CD4-positive, alpha-beta memory T cell (primary cell): Measurements from ENCODE around the gene CLDN4. TPM values are rescaled to one million over a fixed set of nuclear protein-coding genes. Genes with fewer than 3 reads are reported as not detected.
A peak's percentile ranks its signal among the peaks of the same experiment; 100 is the strongest.
"Not testable (repeated sequence)": the region's sequence is repeated elsewhere in the genome, so short reads cannot be mapped to it uniquely, and the experiment has no call there.

Experiments used
- CTCF ChIA-PET: fragments of 350-600 bp; sonication (Branson Sonifier 250); formaldehyde crosslinking; loops from one replicate; lab custom pipeline; 2021; ENCODE audit warnings: inconsistent platforms; ENCODE audit not compliant: partially characterized antibody; lab: Charles Lee
- POLR2A ChIA-PET: fragments of 350-600 bp; sonication (Branson Sonifier 250); formaldehyde crosslinking; loops from one replicate; lab custom pipeline; 2021; ENCODE audit not compliant: partially characterized antibody; lab: Charles Lee
- DNase-seq, 5 donors: peaks; one replicate each; pipeline versions ENCODE4 v3.0.0 to v3.0.0-alpha.2; 2020 to 2022; ENCODE audit warnings: mixed read lengths in 1 of 5
- H3K27ac ChIP-seq: one replicate; pipeline ENCODE4 v1.7.0; 2013; ENCODE audit warnings: low read depth, low read length
- H3K27me3 ChIP-seq: 2 replicates; pipeline ENCODE4 v1.7.0; 2013; ENCODE audit warnings: mild to moderate bottlenecking, low read length, moderate library complexity; ENCODE audit not compliant: insufficient read depth
- H3K36me3 ChIP-seq: 2 replicates; pipeline ENCODE4 v1.7.0; 2013; ENCODE audit warnings: mild to moderate bottlenecking, low read length, moderate library complexity; ENCODE audit not compliant: insufficient read depth
- H3K4me1 ChIP-seq: 2 replicates; pipeline ENCODE4 v1.7.0; 2013; ENCODE audit warnings: mild to moderate bottlenecking, low read length, moderate library complexity; ENCODE audit not compliant: insufficient read depth
- H3K4me3 ChIP-seq, 2 donors: one replicate each; pipeline ENCODE4 v1.7.0; 2013; ENCODE audit warnings: low read length in 2 of 2, mild to moderate bottlenecking in 1 of 2
- H3K9me3 ChIP-seq, 2 donors: one replicate each; pipeline ENCODE4 v1.7.0; 2013; ENCODE audit warnings: low read length in 2 of 2, control low read depth in 1 of 2; ENCODE audit not compliant: control insufficient read depth in 1 of 2
- H3K27ac Mint-ChIP-seq, 7 donors: one replicate each; pipeline ENCODE4 v1.8.0; 2020 to 2021; ENCODE audit warnings: mixed read lengths in 7 of 7, mild to moderate bottlenecking in 6 of 7, inconsistent platforms in 3 of 7, moderate library complexity in 3 of 7
- H3K27me3 Mint-ChIP-seq, 2 donors: one replicate each; pipeline ENCODE4 v1.8.0; 2020 to 2021; ENCODE audit warnings: mixed read lengths in 2 of 2
- H3K36me3 Mint-ChIP-seq, 2 donors: one replicate each; pipeline ENCODE4 v1.8.0; 2020 to 2021; ENCODE audit warnings: mixed read lengths in 2 of 2, inconsistent platforms in 1 of 2, mild to moderate bottlenecking in 1 of 2
- H3K4me1 Mint-ChIP-seq, 4 donors: one replicate each; pipeline ENCODE4 v1.8.0; 2020 to 2021; ENCODE audit warnings: mixed read lengths in 4 of 4, mild to moderate bottlenecking in 1 of 4
- H3K4me3 Mint-ChIP-seq, 8 donors: one replicate each; pipeline ENCODE4 v1.8.0; 2020 to 2021; ENCODE audit warnings: mixed read lengths in 8 of 8, mild to moderate bottlenecking in 7 of 8, moderate library complexity in 6 of 8, inconsistent platforms in 3 of 8
- H3K9me3 Mint-ChIP-seq, 8 donors: one replicate each; pipeline ENCODE4 v1.8.0; 2020 to 2021; ENCODE audit warnings: mixed read lengths in 8 of 8, mild to moderate bottlenecking in 5 of 8, inconsistent platforms in 3 of 8, moderate library complexity in 1 of 8
- intact Hi-C: fragments of 100-400 bp; cut with micrococcal nuclease; formaldehyde crosslinking; loops from one replicate; pipeline ENCODE4 v1.15.1; 2023
- polyA plus RNA-seq, 2 donors: library from polyadenylated mRNA; unstranded; fragments of 300-500 nt; fragmentation: Illumina TruSeq; gene quantifications; one replicate each; pipeline ENCODE4 v1.2.3, GENCODE V29; 2021
- total RNA-seq, 2 experiments: library from RNA; stranded (reverse); gene quantifications; one replicate each; pipeline ENCODE4 v1.2.3, GENCODE V29; 2021

The CLDN4 gene
- not detected for total RNA-seq
- polyA plus RNA-seq = under 1 TPM in 1 of 2 donors, not detected in 1; 0.05 TPM

GRCh38 chr7:73830681-73831583 lies at the start of gene CLDN4:
Gene CLDN4 (plus strand): TSS chr7:73830996. CDS start chr7:73831202, 206 bp downstream.
- no peaks in the 10 kb centered on the region for H3K9me3 Mint-ChIP-seq
- POLR2A ChIA-PET = no interaction called here
- CTCF ChIA-PET = no interaction called here
- H3K4me3 Mint-ChIP-seq = no peak within 1 kb of the TSS
- no peak for DNase-seq
- intact Hi-C loops = no loop called here
- Histone ChIP-seq H3K4me1 (peaks cover 26% of the 10 kb centered on the region), H3K27me3 (no peaks in the 10 kb centered on the region), H3K36me3 (no peaks in the 10 kb centered on the region), H3K4me3 (no peak within 1 kb of the TSS), H3K27ac (no peak within 1 kb of the TSS), H3K9me3 (no peaks in the 10 kb centered on the region)
- H3K27me3 Mint-ChIP-seq = peaks cover 0 to 6% of the 10 kb centered on the region in 2 donors
- H3K27ac Mint-ChIP-seq = peak within 1 kb of the TSS in 2 of 7 donors; percentile 35 to 67
- no peaks in the 10 kb centered on the region for H3K36me3 Mint-ChIP-seq
- H3K4me1 Mint-ChIP-seq = peaks cover 22 to 40% (median 28%) of the 10 kb centered on the region in 4 donors

DNA sequence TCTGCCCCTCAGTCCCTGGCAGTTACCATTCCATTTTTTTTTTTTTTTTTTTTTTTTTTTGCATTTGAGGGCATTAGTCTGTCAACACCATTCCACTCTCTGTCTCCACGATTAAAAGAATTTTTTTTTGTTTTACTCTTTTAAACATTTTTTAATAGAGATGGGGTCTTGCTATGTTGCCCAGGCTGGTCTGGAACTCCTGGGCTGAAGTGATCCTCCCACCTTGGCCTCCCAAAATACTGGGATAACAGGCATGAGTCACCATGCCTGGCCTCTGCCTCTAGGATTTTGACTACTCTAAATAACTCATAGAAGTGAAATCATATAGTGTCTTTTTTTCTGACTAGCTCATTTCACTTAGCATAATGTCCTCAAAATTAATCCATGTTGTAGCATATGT lies 44.2 kb upstream of the CLDN4 start:
- ChIA-PET POLR2A (no interaction called here), CTCF (no interaction called here)
- no peak overlapping the region for H3K27ac ChIP-seq
- H3K9me3 Mint-ChIP-seq = peaks cover 0 to 6% (median 3%) of the 10 kb centered on the region in 8 donors
- intact Hi-C loops = no loop called here
- no peaks in the 10 kb centered on the region for H3K36me3 Mint-ChIP-seq
- no peak overlapping the region for H3K27ac Mint-ChIP-seq
- DNase-seq = no peak
- H3K9me3 ChIP-seq = no peaks in the 10 kb centered on the region
- no peaks in the 10 kb centered on the region for H3K4me1 ChIP-seq
- H3K4me1 Mint-ChIP-seq = no peaks in the 10 kb centered on the region
- peaks cover 2% of the 10 kb centered on the region in 2 donors for H3K27me3 Mint-ChIP-seq
- no peak overlapping the region for H3K4me3 ChIP-seq
- no peak overlapping the region for H3K4me3 Mint-ChIP-seq
- no peaks in the 10 kb centered on the region for H3K36me3 ChIP-seq
- H3K27me3 ChIP-seq = no peaks in the 10 kb centered on the region

DNA sequence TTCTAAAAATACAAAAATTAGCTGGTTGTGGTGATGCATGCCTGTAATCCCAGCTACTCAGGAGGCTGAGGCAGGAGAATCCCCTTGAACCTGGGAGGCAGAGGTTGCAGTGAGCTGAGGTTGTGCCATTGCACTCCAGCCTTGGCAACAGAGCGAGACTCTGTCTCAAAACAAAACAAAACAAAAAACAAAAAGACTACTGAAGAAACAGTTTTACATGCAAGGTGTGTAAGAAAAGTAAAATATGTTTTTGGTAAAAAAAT lies 43.1 kb upstream of the CLDN4 start:
- H3K4me3 ChIP-seq, intact Hi-C loops, H3K27me3 ChIP-seq, H3K36me3 Mint-ChIP-seq, H3K27ac Mint-ChIP-seq, POLR2A ChIA-PET, CTCF ChIA-PET, H3K27ac ChIP-seq, H3K4me1 Mint-ChIP-seq, DNase-seq, H3K9me3 ChIP-seq, H3K4me3 Mint-ChIP-seq, H3K4me1 ChIP-seq, H3K36me3 ChIP-seq, H3K9me3 Mint-ChIP-seq, H3K27me3 Mint-ChIP-seq: not testable (repeated sequence)

DNA sequence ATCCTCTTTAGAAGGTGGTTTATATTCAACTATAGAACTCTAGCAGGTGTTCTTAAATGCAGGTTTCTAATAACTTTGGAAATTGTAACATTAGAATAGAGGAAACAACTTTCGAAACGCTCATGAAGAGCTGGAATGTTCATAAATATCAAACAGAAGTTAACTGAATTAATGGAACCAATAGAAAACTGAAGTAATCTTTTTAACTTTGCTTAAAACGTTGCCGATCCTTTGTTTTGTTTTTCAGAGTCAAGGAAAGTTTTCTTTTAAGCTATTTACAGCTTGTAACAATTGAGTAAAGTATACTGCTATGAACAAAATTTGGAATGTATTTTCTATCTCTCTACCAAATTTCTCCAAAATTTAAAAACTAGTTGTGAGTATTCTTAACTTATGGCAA lies 41.7 kb upstream of the CLDN4 start:
- H3K36me3 ChIP-seq = no peaks in the 10 kb centered on the region
- no peaks in the 10 kb centered on the region for H3K4me1 Mint-ChIP-seq
- H3K4me3 ChIP-seq = no peak overlapping the region
- no peak overlapping the region for H3K27ac Mint-ChIP-seq
- H3K27me3 Mint-ChIP-seq = peaks cover 7% of the 10 kb centered on the region in 2 donors
- no peaks in the 10 kb centered on the region for H3K27me3 ChIP-seq
- H3K36me3 Mint-ChIP-seq = no peaks in the 10 kb centered on the region
- peaks cover 0 to 6% (median 3%) of the 10 kb centered on the region in 8 donors for H3K9me3 Mint-ChIP-seq
- no peak overlapping the region for H3K27ac ChIP-seq
- ChIA-PET CTCF (no interaction called here), POLR2A (no interaction called here)
- H3K4me1 ChIP-seq = no peaks in the 10 kb centered on the region
- H3K4me3 Mint-ChIP-seq = no peak overlapping the region
- no peak for DNase-seq
- intact Hi-C loops = no loop called here
- H3K9me3 ChIP-seq = no peaks in the 10 kb centered on the region

DNA sequence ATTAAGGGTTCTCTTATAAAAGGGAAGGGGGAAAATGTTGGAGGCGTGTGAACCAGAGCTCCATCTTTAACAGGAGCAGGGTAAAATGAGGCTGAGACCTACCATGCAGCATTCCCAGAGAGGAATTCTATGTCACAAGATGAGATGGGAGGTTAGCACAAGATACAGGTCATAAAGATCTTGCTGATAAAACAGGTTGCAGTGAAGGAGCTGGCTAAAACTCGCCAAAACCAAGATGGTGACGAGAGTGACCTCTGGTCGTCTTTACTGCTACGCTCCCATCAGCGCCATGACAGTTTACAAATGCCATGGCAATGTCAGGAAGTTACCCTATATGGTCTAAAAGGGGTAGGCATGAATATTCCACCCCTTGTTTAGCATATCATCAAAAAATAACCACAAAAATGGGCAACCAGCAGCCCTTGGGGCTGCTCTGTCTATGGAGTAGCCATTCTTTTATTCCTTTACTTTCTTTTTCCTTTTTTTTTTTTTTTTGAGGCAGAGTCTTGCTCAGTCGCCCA lies 39.6 kb upstream of the CLDN4 start:
- H3K4me3 Mint-ChIP-seq, H3K36me3 Mint-ChIP-seq, H3K9me3 ChIP-seq, H3K27ac ChIP-seq, CTCF ChIA-PET, DNase-seq, H3K4me3 ChIP-seq, H3K36me3 ChIP-seq, H3K27me3 Mint-ChIP-seq, H3K4me1 ChIP-seq, H3K27ac Mint-ChIP-seq, POLR2A ChIA-PET, intact Hi-C loops, H3K27me3 ChIP-seq, H3K4me1 Mint-ChIP-seq: not testable (repeated sequence)
- H3K9me3 Mint-ChIP-seq = peaks cover 0 to 16% (median 4%) of the 10 kb centered on the region in 8 donors

GRCh38 chr7:73795188-73795587 lies 35.6 kb upstream of the CLDN4 start:
- DNase-seq, H3K4me3 ChIP-seq, H3K9me3 ChIP-seq, H3K4me3 Mint-ChIP-seq, H3K27ac Mint-ChIP-seq, H3K36me3 Mint-ChIP-seq, POLR2A ChIA-PET, H3K36me3 ChIP-seq, H3K27me3 ChIP-seq, H3K27ac ChIP-seq, H3K4me1 Mint-ChIP-seq, intact Hi-C loops, H3K4me1 ChIP-seq: not testable (repeated sequence)
- CTCF ChIA-PET = interaction anchor here (1.0 kb wide), 1 partner anchor 59 kb away, joined by 3 read pairs; no protein-coding TSS in a partner anchor
- H3K9me3 Mint-ChIP-seq = peaks cover 0 to 12% (median 3%) of the 10 kb centered on the region in 8 donors
- H3K27me3 Mint-ChIP-seq = peaks cover 10 to 16% of the 10 kb centered on the region in 2 donors

DNA sequence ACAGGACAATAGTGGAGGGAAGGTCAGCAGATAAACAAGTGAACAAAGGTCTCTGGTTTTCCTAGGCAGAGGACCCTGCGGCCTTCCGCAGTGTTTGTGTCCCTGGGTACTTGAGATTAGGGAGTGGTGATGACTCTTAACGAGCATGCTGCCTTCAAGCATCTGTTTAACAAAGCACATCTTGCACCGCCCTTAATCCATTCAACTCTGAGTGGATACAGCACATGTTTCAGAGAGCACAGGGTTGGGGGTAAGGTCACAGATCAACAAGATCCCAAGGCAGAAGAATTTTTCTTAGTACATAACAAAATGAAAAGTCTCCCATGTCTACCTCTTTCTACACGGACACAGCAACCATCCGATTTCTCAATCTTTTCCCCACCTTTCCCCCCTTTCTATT lies 34.1 kb upstream of the CLDN4 start:
- H3K4me3 ChIP-seq, H3K27me3 ChIP-seq, H3K36me3 ChIP-seq, H3K27ac ChIP-seq, H3K36me3 Mint-ChIP-seq, intact Hi-C loops, POLR2A ChIA-PET, H3K27ac Mint-ChIP-seq, H3K4me3 Mint-ChIP-seq, DNase-seq, H3K9me3 Mint-ChIP-seq, H3K4me1 Mint-ChIP-seq, H3K9me3 ChIP-seq, H3K4me1 ChIP-seq, CTCF ChIA-PET: not testable (repeated sequence)
- peaks cover 11 to 16% of the 10 kb centered on the region in 2 donors for H3K27me3 Mint-ChIP-seq
